CD14-positive monocyte (primary cell): ENCODE measurements around the gene OS9. TPM values are rescaled to one million over a fixed set of nuclear protein-coding genes. Genes with fewer than 3 reads are reported as not detected.
A peak's percentile ranks its signal among the peaks of the same experiment; 100 is the strongest.

Experiments
- DNase-seq, 3 donors: peaks; one replicate each; pipeline ENCODE4 v3.0.0-alpha.2; 2011 to 2022
- H2AFZ ChIP-seq: 2 replicates; pipeline ENCODE4 v1.6.0; 2012; ENCODE audit warnings: mild to moderate bottlenecking, low read depth, low read length, inconsistent platforms; ENCODE audit not compliant: insufficient read depth, poor library complexity, severe bottlenecking
- H3K27ac ChIP-seq, 2 donors: 1 replicate in 1 of 2; 2 replicates in 1 of 2; pipeline ENCODE4 v1.5.1; 2012 to 2013; ENCODE audit warnings: low read length in 2 of 2, control low read depth in 1 of 2, inconsistent platforms in 1 of 2, low read depth in 1 of 2, mild to moderate bottlenecking in 1 of 2
- H3K27me3 ChIP-seq, 2 donors: one replicate each; pipeline versions ENCODE4 v1.6.0 to v1.6.1; 2011 to 2013; ENCODE audit warnings: low read length in 2 of 2; ENCODE audit not compliant: control insufficient read depth in 2 of 2, insufficient read depth in 2 of 2
- H3K36me3 ChIP-seq, 2 donors: replicated peaks in 1 of 2; 1 replicate in 1 of 2; 2 replicates in 1 of 2; pipeline versions ENCODE4 v1.5.1 to v1.6.1; 2012 to 2013; ENCODE audit warnings: low read length in 2 of 2, control low read depth in 1 of 2, inconsistent platforms in 1 of 2, mild to moderate bottlenecking in 1 of 2; ENCODE audit not compliant: insufficient read depth in 2 of 2, control insufficient read depth in 1 of 2
- H3K4me1 ChIP-seq, 2 donors: 1 replicate in 1 of 2; 2 replicates in 1 of 2; pipeline versions ENCODE4 v1.5.1 to v1.6.1; 2012 to 2013; ENCODE audit warnings: low read length in 2 of 2, control low read depth in 1 of 2, inconsistent platforms in 1 of 2, mild to moderate bottlenecking in 1 of 2, moderate library complexity in 1 of 2; ENCODE audit not compliant: insufficient read depth in 2 of 2, control insufficient read depth in 1 of 2
- H3K4me2 ChIP-seq: replicated peaks from 2 replicates; pipeline ENCODE3; 2012; ENCODE audit warnings: low read length, moderate library complexity, mild to moderate bottlenecking; ENCODE audit not compliant: poor library complexity, severe bottlenecking; ENCODE audit errors: extremely low read depth
- H3K4me3 ChIP-seq, 3 experiments: fragments of 200-600 bp in 1 of 3; sonication (generic) in 1 of 3; replicated peaks in 1 of 3; 1 replicate in 2 of 3; 2 replicates in 1 of 3; pipeline ENCODE4 v1.5.1; 2011 to 2013; ENCODE audit warnings: low read length in 3 of 3, mild to moderate bottlenecking in 3 of 3, control low read depth in 2 of 3, low read depth in 2 of 3, inconsistent platforms in 1 of 3, moderate library complexity in 1 of 3
- H3K79me2 ChIP-seq: 2 replicates; pipeline ENCODE4 v1.6.0; 2012; ENCODE audit warnings: mild to moderate bottlenecking, control low read depth, inconsistent platforms, low read length, moderate library complexity; ENCODE audit not compliant: insufficient read depth
- H3K9ac ChIP-seq: 2 replicates; pipeline ENCODE4 v1.6.0; 2017; ENCODE audit warnings: low read length, mild to moderate bottlenecking; ENCODE audit not compliant: insufficient read depth, poor library complexity, severe bottlenecking
- H3K9me3 ChIP-seq, 2 donors: replicated peaks in 1 of 2; 1 replicate in 1 of 2; 2 replicates in 1 of 2; pipeline versions ENCODE4 v1.5.1 to v1.6.1; 2012 to 2013; ENCODE audit warnings: low read length in 2 of 2, control low read depth in 1 of 2; ENCODE audit not compliant: control insufficient read depth in 1 of 2, insufficient read depth in 1 of 2
- H4K20me1 ChIP-seq: 2 replicates; pipeline ENCODE4 v1.6.0; 2012; ENCODE audit warnings: mild to moderate bottlenecking, low read length, control low read depth, moderate library complexity; ENCODE audit not compliant: insufficient read depth
- H3K27ac Mint-ChIP-seq, 7 donors: one replicate each; pipeline ENCODE4 v1.8.0; 2020; ENCODE audit warnings: mild to moderate bottlenecking in 7 of 7, mixed read lengths in 7 of 7, moderate library complexity in 6 of 7, inconsistent platforms in 2 of 7
- H3K27me3 Mint-ChIP-seq, 3 donors: one replicate each; pipeline ENCODE4 v1.8.0; 2021 to 2022; ENCODE audit warnings: low read depth in 3 of 3, mild to moderate bottlenecking in 3 of 3, mixed read lengths in 3 of 3, moderate library complexity in 3 of 3, inconsistent platforms in 1 of 3
- H3K36me3 Mint-ChIP-seq, 2 donors: one replicate each; pipeline ENCODE4 v1.8.0; 2020; ENCODE audit warnings: mixed read lengths in 2 of 2, inconsistent platforms in 1 of 2, mild to moderate bottlenecking in 1 of 2
- H3K4me1 Mint-ChIP-seq: one replicate; pipeline ENCODE4 v1.8.0; 2020; ENCODE audit warnings: mild to moderate bottlenecking, mixed read lengths
- H3K4me3 Mint-ChIP-seq, 2 donors: one replicate each; pipeline ENCODE4 v1.8.0; 2020; ENCODE audit warnings: mild to moderate bottlenecking in 2 of 2, mixed read lengths in 2 of 2, moderate library complexity in 1 of 2
- H3K9me3 Mint-ChIP-seq, 7 donors: one replicate each; pipeline ENCODE4 v1.8.0; 2020 to 2022; ENCODE audit warnings: mixed read lengths in 7 of 7, mild to moderate bottlenecking in 6 of 7, moderate library complexity in 6 of 7, inconsistent platforms in 2 of 7
- CTCF ChIP-seq: fragments of 200-600 bp; IDR thresholded peaks from one replicate; pipeline ENCODE4 v1.8.0; 2022; ENCODE audit warnings: antibody characterized with exemption, mild to moderate bottlenecking
- WGBS: methylation state at CpG from one replicate; pipeline ENCODE4 v1.1.5; 2013; ENCODE audit warnings: missing lambda C conversion rate; ENCODE audit not compliant: insufficient coverage; 5-methylcytosine and 5-hydroxymethylcytosine counted together
- intact Hi-C, 2 donors: fragments of 100-400 bp; cut with micrococcal nuclease; formaldehyde crosslinking; loops; one replicate each; pipeline versions ENCODE4 v1.15.0 to v1.15.1; 2023
- polyA plus RNA-seq, 3 donors: library from polyadenylated mRNA; depleted of rRNA in 1 of 3; unstranded in 2 of 3; stranded (reverse) in 1 of 3; fragments of 300-500 nt in 2 of 3; fragments of >200 nt in 1 of 3; fragmentation: Illumina TruSeq in 2 of 3; gene quantifications; 1 replicate in 2 of 3; 2 replicates in 1 of 3; pipeline ENCODE4 v1.2.3, GENCODE V29; 2012 to 2021

Gene OS9
- polyA plus RNA-seq, 3 donors, result 90.9 to 484 (median 128) TPM

GRCh38 chr12:57724003-57724935 lies 30.3 kb downstream of the OS9 start:
- no peaks in the 10 kb centered on the region for H3K27me3 ChIP-seq
- H3K9me3 ChIP-seq, result peaks cover 0 to 14% of the 10 kb centered on the region in 2 donors
- H3K4me1 Mint-ChIP-seq, result peaks cover 3% of the 10 kb centered on the region
- TF ChIP-seq CTCF, result no peak
- H3K4me2 ChIP-seq, result no peak overlapping the region
- peaks cover 0 to 2% (median 1%) of the 10 kb centered on the region in 3 donors for H3K27me3 Mint-ChIP-seq
- no peak overlapping the region for H3K4me3 Mint-ChIP-seq
- H3K9me3 Mint-ChIP-seq, result peaks cover 0 to 15% (median 11%) of the 10 kb centered on the region in 7 donors
- no peak overlapping the region for H3K9ac ChIP-seq
- intact Hi-C loops, result no loop called here
- H3K27ac ChIP-seq, result no peak overlapping the region
- H3K4me1 ChIP-seq, result no peaks in the 10 kb centered on the region
- 95% methylated on average over 7 of the region's 12 CpGs for WGBS
- peak overlapping the region in 4 of 7 donors; percentile 6 to 68 (median 22) for H3K27ac Mint-ChIP-seq
- H4K20me1 ChIP-seq, result peaks cover 6% of the 10 kb centered on the region
- H3K79me2 ChIP-seq, result no peaks in the 10 kb centered on the region
- no peak overlapping the region for H3K4me3 ChIP-seq
- DNase-seq, result no peak
- H2AFZ ChIP-seq, result no peak overlapping the region
- H3K36me3 Mint-ChIP-seq, result peaks cover 46 to 59% of the 10 kb centered on the region in 2 donors
- peaks cover 46 to 56% of the 10 kb centered on the region in 2 donors for H3K36me3 ChIP-seq

- Histone ChIP-seq H3K27ac (no peak overlapping the region), H3K4me1 (no peaks in the 10 kb centered on the region), H3K9ac (no peak overlapping the region), H3K27me3 (no peaks in the 10 kb centered on the region), H4K20me1 (peaks cover 6% of the 10 kb centered on the region), H2AFZ (no peak overlapping the region), H3K4me3 (no peak overlapping the region), H3K36me3 (peaks cover 45 to 55% of the 10 kb centered on the region in 2 donors), H3K79me2 (no peaks in the 10 kb centered on the region), H3K9me3 (peaks cover 0 to 14% of the 10 kb centered on the region in 2 donors), H3K4me2 (no peak overlapping the region)
- 100% methylated on average over 1 of the region's 11 CpGs for WGBS
- peak overlapping the region in 3 of 7 donors; percentile 6 to 68 (median 37) for H3K27ac Mint-ChIP-seq
- DNase-seq, result no peak
- no peak for TF ChIP-seq CTCF
- H3K4me1 Mint-ChIP-seq, result peaks cover 3% of the 10 kb centered on the region
- intact Hi-C loops, result no loop called here
- peaks cover 0 to 15% (median 12%) of the 10 kb centered on the region in 7 donors for H3K9me3 Mint-ChIP-seq
- H3K36me3 Mint-ChIP-seq, result peaks cover 40 to 57% of the 10 kb centered on the region in 2 donors
- peaks cover 0 to 2% (median 1%) of the 10 kb centered on the region in 3 donors for H3K27me3 Mint-ChIP-seq
- H3K4me3 Mint-ChIP-seq, result no peak overlapping the region
Observed at GRCh38 chr12:57724936-57725740, 31.2 kb downstream of the OS9 start.
